ENCODE results near the gene CFAP20DC. TPM values are rescaled to one million over a fixed set of nuclear protein-coding genes. Genes with fewer than 3 reads are reported as not detected.

CFAP20DC gene
- total and polyA plus RNA-seq, 2 experiments from 2014 or later, result 7.4 to 11.4 TPM

DNA sequence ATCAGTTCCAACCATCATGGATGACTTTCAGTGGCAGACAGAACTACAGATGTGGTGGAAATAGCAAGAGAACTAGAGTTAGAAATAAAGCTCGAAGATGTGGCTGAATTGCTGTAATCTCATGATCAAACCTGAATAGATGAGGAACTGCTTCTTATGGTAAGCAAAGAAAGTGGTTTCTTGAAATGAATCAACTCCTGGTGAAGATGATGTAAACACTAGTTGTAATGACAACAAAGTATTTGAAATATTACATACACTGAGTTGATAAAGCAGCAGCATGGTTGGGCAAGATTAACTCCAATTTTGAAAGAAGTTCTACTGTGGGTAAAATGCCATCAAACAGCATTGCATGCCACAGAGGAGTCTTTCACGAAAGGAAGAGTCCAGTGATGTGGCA is 251.5 kb downstream of the CFAP20DC start (continued):
- TF ChIP-seq ZNF114 (CRISPR knock-in tag; IDR thresholded peaks at IDR 0.05), result no peak
- TF ChIP-seq EZH2 (IDR thresholded peaks at IDR 0.05; ENCODE audit: low read depth, unreplicated experiment), result no peak
- no peak for TF ChIP-seq JUNB (IDR thresholded peaks at IDR 0.05; ENCODE audit: unreplicated experiment)
- no peak for TF ChIP-seq STAT1 (IDR thresholded peaks at IDR 0.05; ENCODE audit: unreplicated experiment)
- TF ChIP-seq, protein P1, sequence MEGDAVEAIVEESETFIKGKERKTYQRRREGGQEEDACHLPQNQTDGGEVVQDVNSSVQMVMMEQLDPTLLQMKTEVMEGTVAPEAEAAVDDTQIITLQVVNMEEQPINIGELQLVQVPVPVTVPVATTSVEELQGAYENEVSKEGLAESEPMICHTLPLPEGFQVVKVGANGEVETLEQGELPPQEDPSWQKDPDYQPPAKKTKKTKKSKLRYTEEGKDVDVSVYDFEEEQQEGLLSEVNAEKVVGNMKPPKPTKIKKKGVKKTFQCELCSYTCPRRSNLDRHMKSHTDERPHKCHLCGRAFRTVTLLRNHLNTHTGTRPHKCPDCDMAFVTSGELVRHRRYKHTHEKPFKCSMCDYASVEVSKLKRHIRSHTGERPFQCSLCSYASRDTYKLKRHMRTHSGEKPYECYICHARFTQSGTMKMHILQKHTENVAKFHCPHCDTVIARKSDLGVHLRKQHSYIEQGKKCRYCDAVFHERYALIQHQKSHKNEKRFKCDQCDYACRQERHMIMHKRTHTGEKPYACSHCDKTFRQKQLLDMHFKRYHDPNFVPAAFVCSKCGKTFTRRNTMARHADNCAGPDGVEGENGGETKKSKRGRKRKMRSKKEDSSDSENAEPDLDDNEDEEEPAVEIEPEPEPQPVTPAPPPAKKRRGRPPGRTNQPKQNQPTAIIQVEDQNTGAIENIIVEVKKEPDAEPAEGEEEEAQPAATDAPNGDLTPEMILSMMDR (conservative IDR thresholded peaks at IDR 0.05; ENCODE audit: low read depth in 2 of 2), result no peak

- H3K27ac ChIP-seq (ENCODE audit: low read depth), result no peak overlapping the region
- no peaks in the 10 kb centered on the region for H3K36me3 ChIP-seq (ENCODE audit: insufficient read depth)
- TF ChIP-seq, protein P1 (conservative IDR thresholded peaks at IDR 0.05; ENCODE audit: low read depth in 2 of 2), result no peak
- no peak for TF ChIP-seq ZNF114 (CRISPR knock-in tag; IDR thresholded peaks at IDR 0.05)
- no peak for TF ChIP-seq JUNB (IDR thresholded peaks at IDR 0.05; ENCODE audit: unreplicated experiment)
- no peak for TF ChIP-seq ZNF331 (CRISPR knock-in tag; IDR thresholded peaks at IDR 0.05; ENCODE audit: low read depth)
- TF ChIP-seq POLR2AphosphoS5 (IDR thresholded peaks at IDR 0.05; ENCODE audit: low read depth), result no peak
- TF ChIP-seq, protein P2, sequence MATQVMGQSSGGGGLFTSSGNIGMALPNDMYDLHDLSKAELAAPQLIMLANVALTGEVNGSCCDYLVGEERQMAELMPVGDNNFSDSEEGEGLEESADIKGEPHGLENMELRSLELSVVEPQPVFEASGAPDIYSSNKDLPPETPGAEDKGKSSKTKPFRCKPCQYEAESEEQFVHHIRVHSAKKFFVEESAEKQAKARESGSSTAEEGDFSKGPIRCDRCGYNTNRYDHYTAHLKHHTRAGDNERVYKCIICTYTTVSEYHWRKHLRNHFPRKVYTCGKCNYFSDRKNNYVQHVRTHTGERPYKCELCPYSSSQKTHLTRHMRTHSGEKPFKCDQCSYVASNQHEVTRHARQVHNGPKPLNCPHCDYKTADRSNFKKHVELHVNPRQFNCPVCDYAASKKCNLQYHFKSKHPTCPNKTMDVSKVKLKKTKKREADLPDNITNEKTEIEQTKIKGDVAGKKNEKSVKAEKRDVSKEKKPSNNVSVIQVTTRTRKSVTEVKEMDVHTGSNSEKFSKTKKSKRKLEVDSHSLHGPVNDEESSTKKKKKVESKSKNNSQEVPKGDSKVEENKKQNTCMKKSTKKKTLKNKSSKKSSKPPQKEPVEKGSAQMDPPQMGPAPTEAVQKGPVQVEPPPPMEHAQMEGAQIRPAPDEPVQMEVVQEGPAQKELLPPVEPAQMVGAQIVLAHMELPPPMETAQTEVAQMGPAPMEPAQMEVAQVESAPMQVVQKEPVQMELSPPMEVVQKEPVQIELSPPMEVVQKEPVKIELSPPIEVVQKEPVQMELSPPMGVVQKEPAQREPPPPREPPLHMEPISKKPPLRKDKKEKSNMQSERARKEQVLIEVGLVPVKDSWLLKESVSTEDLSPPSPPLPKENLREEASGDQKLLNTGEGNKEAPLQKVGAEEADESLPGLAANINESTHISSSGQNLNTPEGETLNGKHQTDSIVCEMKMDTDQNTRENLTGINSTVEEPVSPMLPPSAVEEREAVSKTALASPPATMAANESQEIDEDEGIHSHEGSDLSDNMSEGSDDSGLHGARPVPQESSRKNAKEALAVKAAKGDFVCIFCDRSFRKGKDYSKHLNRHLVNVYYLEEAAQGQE (IDR thresholded peaks at IDR 0.05; ENCODE audit: unreplicated experiment), result no peak
- no peak for TF ChIP-seq EZH2 (IDR thresholded peaks at IDR 0.05; ENCODE audit: low read depth, unreplicated experiment)
- H4K20me1 ChIP-seq (replicated peaks; ENCODE audit: insufficient read depth), result no peaks in the 10 kb centered on the region
- H3K9me3 Mint-ChIP-seq, result no peaks in the 10 kb centered on the region
- no peaks in the 10 kb centered on the region for H3K27me3 ChIP-seq (ENCODE audit: insufficient read depth)
- H3K4me3 ChIP-seq, result no peak overlapping the region
- H3K4me1 ChIP-seq (ENCODE audit: insufficient read depth), result peaks cover 9% of the 10 kb centered on the region
- H2AFZ ChIP-seq, result no peak overlapping the region
- ATAC-seq (no peak), DNase-seq (ENCODE audit: low spot score) (no peak)
- H3K27me3 Mint-ChIP-seq (ENCODE audit: insufficient read depth, low read depth, poor library complexity), result peaks cover 2% of the 10 kb centered on the region
- peaks cover 9% of the 10 kb centered on the region for H3K4me1 Mint-ChIP-seq
- no peak overlapping the region for H3K27ac Mint-ChIP-seq
- H3K4me2 ChIP-seq, result no peak overlapping the region
- no peaks in the 10 kb centered on the region for H3F3A ChIP-seq (replicated peaks; ENCODE audit: low read depth)
- H3K79me2 ChIP-seq (replicated peaks; ENCODE audit: insufficient read depth), result no peaks in the 10 kb centered on the region
- H3K4me3 Mint-ChIP-seq, result no peak overlapping the region
- no peaks in the 10 kb centered on the region for H3K9me2 ChIP-seq (ENCODE audit: insufficient read depth)
- no peaks in the 10 kb centered on the region for H3K36me3 Mint-ChIP-seq (ENCODE audit: low read depth)
These were observed 255.1 kb downstream of the CFAP20DC start for GRCh38 chr3:58794750-58795149.
